Thyroid gland (tissue), 4 donors: ENCODE data around the gene MS4A7. TPM values are rescaled to one million over a fixed set of nuclear protein-coding genes. Genes with fewer than 3 reads are reported as not detected.

Experiments
- DNase-seq, 2 donors: peaks; one replicate each; pipeline ENCODE4 v3.0.0-alpha.2; 2019
- H3K27ac ChIP-seq, 3 donors: fragments of 200-600 bp; sonication (generic); 1 replicate in 2 of 3; 2 replicates in 1 of 3; pipeline ENCODE4 v1.5.1; 2016 to 2019; ENCODE audit warnings: mild to moderate bottlenecking in 1 of 3, moderate library complexity in 1 of 3
- H3K27me3 ChIP-seq: fragments of 200-600 bp; sonication (generic); one replicate; pipeline ENCODE4 v1.5.1; 2019
- H3K36me3 ChIP-seq, 2 donors: fragments of 200-600 bp; sonication (generic); one replicate each; pipeline ENCODE4 v1.5.1; 2016 to 2019
- H3K4me1 ChIP-seq, 2 donors: fragments of 200-600 bp; sonication (generic); one replicate each; pipeline ENCODE4 v1.5.1; 2017 to 2019
- H3K4me3 ChIP-seq, 3 donors: fragments of 200-600 bp; sonication (generic); replicated peaks in 1 of 3; 1 replicate in 2 of 3; 2 replicates in 1 of 3; pipeline ENCODE4 v1.5.1; 2016; ENCODE audit warnings: mild to moderate bottlenecking in 1 of 3
- H3K9me3 ChIP-seq: fragments of 200-600 bp; sonication (generic); one replicate; pipeline ENCODE4 v1.5.1; 2017
- CTCF ChIP-seq, 6 experiments: fragments of 200-600 bp in 3 of 6; fragments of 450-650 bp in 3 of 6; sonication (generic) in 3 of 6; IDR thresholded peaks; one replicate each; pipeline ENCODE4 v1.5.1; 2016 to 2019; ENCODE audit warnings: antibody characterized with exemption in 6 of 6, mild to moderate bottlenecking in 2 of 6, inconsistent platforms in 1 of 6, moderate library complexity in 1 of 6
- POLR2A ChIP-seq, 2 donors: fragments of 450-650 bp; IDR thresholded peaks; one replicate each; pipeline ENCODE4 v1.6.1; 2017; ENCODE audit warnings: antibody characterized with exemption in 2 of 2, mild to moderate bottlenecking in 2 of 2, moderate library complexity in 1 of 2
- WGBS, 2 donors: methylation state at CpG; one replicate each; pipeline ENCODE4 v1.1.5; 2017; 5-methylcytosine and 5-hydroxymethylcytosine counted together
- intact Hi-C: fragments of 100-400 bp; cut with DNase I; formaldehyde crosslinking; loops from one replicate; pipeline ENCODE4 v1.15.1; 2023
- total RNA-seq, 4 donors: library from RNA; depleted of rRNA; stranded (reverse); fragments of >200 nt; gene quantifications; one replicate each; pipeline ENCODE4 v1.2.3, GENCODE V29; 2016

MS4A7 gene
- total RNA-seq, 4 donors from 2014 or later = 6.1 to 44.2 (median 7.0) TPM

GRCh38 chr11:60422609-60423008 is 44.3 kb downstream of the MS4A7 start:
- intact Hi-C loops = no loop called here
- TF ChIP-seq CTCF (IDR thresholded peaks at IDR 0.05) (no peak), POLR2A (IDR thresholded peaks at IDR 0.05) (no peak)
- Histone ChIP-seq H3K27ac (no peak overlapping the region), H3K4me3 (no peak overlapping the region), H3K9me3 (no peaks in the 10 kb centered on the region), H3K36me3 (no peaks in the 10 kb centered on the region), H3K4me1 (no peaks in the 10 kb centered on the region), H3K27me3 (no peaks in the 10 kb centered on the region)
- WGBS, 2 donors = 89 to 92% methylated on average over 1 of the region's 1 CpG
- no peak for DNase-seq

DNA sequence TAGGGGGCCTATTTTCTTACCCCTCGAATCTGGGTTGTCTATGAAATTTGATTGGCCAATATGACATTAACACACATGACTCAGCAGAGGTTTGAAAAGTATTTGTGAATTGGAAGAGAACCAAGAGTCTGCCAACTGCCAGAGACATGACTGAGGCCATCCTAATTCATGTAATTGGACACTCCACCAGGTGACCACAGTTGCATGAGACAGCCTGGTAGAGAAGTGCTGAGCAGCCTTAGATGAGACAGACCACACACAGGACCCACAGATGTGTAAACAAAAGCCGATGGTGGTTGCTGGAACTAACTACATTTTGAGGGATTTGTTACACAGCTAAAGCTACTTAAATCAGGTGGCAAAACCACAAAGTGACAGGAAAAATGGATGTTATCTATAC is 50.2 kb downstream of the MS4A7 start:
- no peaks in the 10 kb centered on the region for H3K27me3 ChIP-seq
- H3K9me3 ChIP-seq = no peaks in the 10 kb centered on the region
- 62 to 77% methylated on average over 2 of the region's 2 CpGs for WGBS, 2 donors
- intact Hi-C loops = no loop called here
- no peak for TF ChIP-seq POLR2A (IDR thresholded peaks at IDR 0.05)
- no peak for TF ChIP-seq CTCF (IDR thresholded peaks at IDR 0.05)
- no peaks in the 10 kb centered on the region for H3K4me1 ChIP-seq
- no peak overlapping the region for H3K27ac ChIP-seq
- H3K4me3 ChIP-seq = no peak overlapping the region
- no peaks in the 10 kb centered on the region for H3K36me3 ChIP-seq
- no peak for DNase-seq

- WGBS, 2 donors = 98 to 99% methylated on average over 5 of the region's 5 CpGs
- no peak for TF ChIP-seq POLR2A (IDR thresholded peaks at IDR 0.05)
- no peak for TF ChIP-seq CTCF (IDR thresholded peaks at IDR 0.05)
These were observed 50.9 kb downstream of the MS4A7 start, which contains the start of gene MS4A5 for GRCh38 chr11:60429272-60429671. Gene MS4A5 (plus strand): TSS chr11:60429572. CDS start chr11:60429675, 103 bp downstream.

DNA sequence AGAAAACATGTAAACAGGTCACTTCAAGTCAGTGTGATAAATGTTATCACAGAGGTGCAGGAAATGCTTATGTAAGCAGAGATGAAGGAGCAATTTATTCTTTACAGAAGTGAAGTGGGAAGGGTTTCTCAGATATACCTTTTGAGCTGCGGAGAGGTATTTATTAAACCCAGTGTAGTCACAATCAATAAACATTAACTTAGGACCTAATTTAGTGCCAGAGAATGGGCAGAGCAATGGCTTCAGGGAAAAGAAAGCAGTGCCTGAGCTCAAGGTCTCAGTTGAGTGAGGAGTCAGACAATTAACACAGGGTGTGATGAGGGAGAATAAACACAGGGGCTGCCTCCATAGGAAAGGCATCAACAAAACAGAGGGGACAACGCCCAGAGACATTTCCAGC is 52.9 kb downstream of the MS4A7 start:
- Histone ChIP-seq H3K27ac (no peak overlapping the region), H3K4me3 (no peak overlapping the region), H3K27me3 (no peaks in the 10 kb centered on the region), H3K9me3 (no peaks in the 10 kb centered on the region), H3K4me1 (no peaks in the 10 kb centered on the region), H3K36me3 (no peaks in the 10 kb centered on the region)
- intact Hi-C loops = no loop called here
- WGBS, 2 donors = 63 to 77% methylated on average over 2 of the region's 2 CpGs
- no peak for DNase-seq
- TF ChIP-seq POLR2A (IDR thresholded peaks at IDR 0.05) = no peak
- no peak for TF ChIP-seq CTCF (IDR thresholded peaks at IDR 0.05)

More at GRCh38 chr11:60429272-60429671, 50.9 kb downstream of the MS4A7 start, which contains the start of gene MS4A5:
- H3K4me3 ChIP-seq = no peak within 1 kb of the TSS
- intact Hi-C loops = no loop called here
- H3K4me1 ChIP-seq = no peaks in the 10 kb centered on the region
- no peak within 1 kb of the TSS for H3K27ac ChIP-seq
- no peak for DNase-seq
- no peaks in the 10 kb centered on the region for H3K36me3 ChIP-seq
- no peaks in the 10 kb centered on the region for H3K27me3 ChIP-seq
- no peaks in the 10 kb centered on the region for H3K9me3 ChIP-seq

- H3K36me3 ChIP-seq = no peaks in the 10 kb centered on the region
- TF ChIP-seq POLR2A (IDR thresholded peaks at IDR 0.05) (no peak), CTCF (IDR thresholded peaks at IDR 0.05) (no peak)
- H3K4me3 ChIP-seq = no peak overlapping the region
- no peaks in the 10 kb centered on the region for H3K27me3 ChIP-seq
- WGBS, 2 donors = 68 to 75% methylated on average over 4 of the region's 4 CpGs
- intact Hi-C loops = no loop called here
- no peaks in the 10 kb centered on the region for H3K9me3 ChIP-seq
- no peak overlapping the region for H3K27ac ChIP-seq
- H3K4me1 ChIP-seq = no peaks in the 10 kb centered on the region
- DNase-seq = no peak
These were observed 55.1 kb downstream of the MS4A7 start for GRCh38 chr11:60433401-60433800.

Other genes with a start within 250 kb of the MS4A7 start
- 10 to 100 TPM; 12.1 to 51.6 (median 36.9) TPM for gene MS4A6A, start 195.4 kb upstream of the MS4A7 start, total RNA-seq
- under 1 TPM in 2 of 4 donors, not detected in 2; 0.56 to 0.73 TPM for gene MS4A4E, start 135.4 kb upstream of the MS4A7 start, total RNA-seq
- gene MS4A4A, start 97.9 kb upstream of the MS4A7 start, total RNA-seq = 10 to 100 TPM in 1 of 4 donors, 1 to 10 TPM in 3; 4.1 to 53.9 (median 7.9) TPM
- not detected for gene MS4A6E, start 51.3 kb upstream of the MS4A7 start, total RNA-seq
- gene MS4A14, start 17.9 kb downstream of the MS4A7 start, total RNA-seq = 1 to 10 TPM in 2 of 4 donors, under 1 TPM in 2; 0.49 to 1.6 (median 0.92) TPM
- gene MS4A5, start 51.0 kb downstream of the MS4A7 start, total RNA-seq = not detected
- under 1 TPM in 2 of 4 donors, not detected in 2; 0.13 to 0.25 TPM for gene MS4A1, start 77.3 kb downstream of the MS4A7 start, total RNA-seq
- not detected for gene MS4A12, start 114.2 kb downstream of the MS4A7 start, total RNA-seq
- not detected for gene MS4A13, start 136.9 kb downstream of the MS4A7 start, total RNA-seq